ENCODE measurements around the gene ATL3.
"Not testable (repeated sequence)": the region's sequence is repeated elsewhere in the genome, so short reads cannot be mapped to it uniquely, and the experiment has no call there.

ATL3 gene

DNA sequence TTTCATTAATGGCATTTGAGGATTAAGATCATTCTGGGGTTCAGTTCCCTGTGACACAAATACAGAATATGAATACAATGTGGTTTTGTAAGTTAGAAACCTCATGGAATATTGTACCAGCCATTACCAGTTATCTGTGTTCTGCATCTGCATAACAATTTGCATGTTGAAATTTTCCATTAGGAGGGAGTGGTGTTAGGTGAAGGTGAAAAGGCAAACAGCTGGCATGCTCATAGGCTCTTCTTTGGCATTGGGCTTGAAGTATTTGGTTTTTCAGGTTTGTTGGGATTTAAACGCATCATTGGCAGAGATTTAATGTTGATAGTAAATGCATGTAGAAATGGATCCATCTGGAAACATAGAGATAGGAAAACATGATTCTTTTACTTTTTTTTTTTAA, 28.7 kb upstream of the ATL3 start:
- Histone ChIP-seq H3K9me3 (no peaks in the 10 kb centered on the region), H3K4me3 (ENCODE audit: low read depth, low read length) (no peak overlapping the region), H3K27me3 (no peaks in the 10 kb centered on the region), H3K4me1 (no peaks in the 10 kb centered on the region), H3K36me3 (no peaks in the 10 kb centered on the region)
- TF ChIP-seq, protein P1, sequence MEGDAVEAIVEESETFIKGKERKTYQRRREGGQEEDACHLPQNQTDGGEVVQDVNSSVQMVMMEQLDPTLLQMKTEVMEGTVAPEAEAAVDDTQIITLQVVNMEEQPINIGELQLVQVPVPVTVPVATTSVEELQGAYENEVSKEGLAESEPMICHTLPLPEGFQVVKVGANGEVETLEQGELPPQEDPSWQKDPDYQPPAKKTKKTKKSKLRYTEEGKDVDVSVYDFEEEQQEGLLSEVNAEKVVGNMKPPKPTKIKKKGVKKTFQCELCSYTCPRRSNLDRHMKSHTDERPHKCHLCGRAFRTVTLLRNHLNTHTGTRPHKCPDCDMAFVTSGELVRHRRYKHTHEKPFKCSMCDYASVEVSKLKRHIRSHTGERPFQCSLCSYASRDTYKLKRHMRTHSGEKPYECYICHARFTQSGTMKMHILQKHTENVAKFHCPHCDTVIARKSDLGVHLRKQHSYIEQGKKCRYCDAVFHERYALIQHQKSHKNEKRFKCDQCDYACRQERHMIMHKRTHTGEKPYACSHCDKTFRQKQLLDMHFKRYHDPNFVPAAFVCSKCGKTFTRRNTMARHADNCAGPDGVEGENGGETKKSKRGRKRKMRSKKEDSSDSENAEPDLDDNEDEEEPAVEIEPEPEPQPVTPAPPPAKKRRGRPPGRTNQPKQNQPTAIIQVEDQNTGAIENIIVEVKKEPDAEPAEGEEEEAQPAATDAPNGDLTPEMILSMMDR (IDR thresholded peaks at IDR 0.05; ENCODE audit: low read depth, low read length) = no peak
- no peak for DNase-seq

DNA sequence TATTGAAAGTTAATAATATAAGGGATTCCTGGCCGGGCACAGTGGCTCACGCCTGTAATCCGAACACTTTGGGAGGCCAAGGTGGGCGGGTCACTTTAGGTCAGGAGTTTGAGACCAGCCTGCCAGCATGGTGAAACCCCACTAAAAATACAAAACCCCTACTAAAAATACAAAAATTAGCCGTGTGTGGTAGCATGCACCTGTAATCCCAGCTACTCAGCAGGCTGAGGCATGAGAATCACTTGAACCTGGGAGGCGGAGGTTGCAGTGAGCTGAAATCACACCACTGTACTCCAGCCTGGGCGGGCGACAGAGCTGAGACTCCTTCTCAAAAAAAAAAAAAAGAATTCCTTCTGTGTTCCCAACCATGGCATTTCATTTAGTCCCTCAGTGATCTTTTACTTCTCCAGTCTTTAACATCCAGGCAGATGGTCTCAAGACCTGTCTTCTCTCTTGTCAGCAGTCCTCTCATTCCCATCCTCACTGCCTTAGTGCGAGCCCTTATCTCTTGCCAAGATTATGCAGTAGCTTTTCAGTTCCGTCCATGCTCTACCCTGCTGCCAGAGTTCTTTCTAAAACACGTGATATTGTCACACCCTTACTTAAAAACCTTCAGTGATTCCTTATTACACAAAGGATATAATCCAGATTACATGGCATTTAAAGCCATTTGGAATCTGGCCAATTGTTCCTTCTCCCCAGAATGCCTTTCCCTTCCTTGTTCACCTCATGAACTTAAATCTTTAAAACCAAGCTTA, 28.0 kb upstream of the ATL3 start:
- no peak for DNase-seq
- Histone ChIP-seq H3K27me3 (no peaks in the 10 kb centered on the region), H3K36me3 (no peaks in the 10 kb centered on the region), H3K4me1 (no peaks in the 10 kb centered on the region), H3K4me3 (ENCODE audit: low read depth, low read length) (no peak overlapping the region), H3K9me3 (no peaks in the 10 kb centered on the region)
- TF ChIP-seq, protein P1 (IDR thresholded peaks at IDR 0.05; ENCODE audit: low read depth, low read length) = no peak

DNA sequence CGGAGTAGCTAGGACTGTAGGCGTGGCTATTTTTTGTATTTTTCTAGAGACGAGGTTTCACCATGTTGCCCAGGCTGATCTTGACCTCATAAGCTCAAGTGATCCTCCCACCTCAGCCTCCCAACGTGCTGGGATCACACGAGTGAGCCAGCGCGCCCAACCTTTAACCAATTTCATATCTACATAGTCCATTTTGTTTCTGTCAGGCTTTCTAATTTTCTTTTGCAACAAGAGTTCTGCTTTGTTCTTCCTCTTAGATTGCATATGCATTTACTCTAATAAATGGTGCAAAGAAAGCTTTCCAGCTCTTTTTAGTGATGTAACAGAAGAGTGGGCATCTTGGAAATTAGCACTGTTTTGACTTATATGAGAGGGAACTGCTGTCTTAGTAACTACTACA, 23.4 kb upstream of the ATL3 start:
- no peaks in the 10 kb centered on the region for H3K4me1 ChIP-seq
- no peaks in the 10 kb centered on the region for H3K9me3 ChIP-seq

DNA sequence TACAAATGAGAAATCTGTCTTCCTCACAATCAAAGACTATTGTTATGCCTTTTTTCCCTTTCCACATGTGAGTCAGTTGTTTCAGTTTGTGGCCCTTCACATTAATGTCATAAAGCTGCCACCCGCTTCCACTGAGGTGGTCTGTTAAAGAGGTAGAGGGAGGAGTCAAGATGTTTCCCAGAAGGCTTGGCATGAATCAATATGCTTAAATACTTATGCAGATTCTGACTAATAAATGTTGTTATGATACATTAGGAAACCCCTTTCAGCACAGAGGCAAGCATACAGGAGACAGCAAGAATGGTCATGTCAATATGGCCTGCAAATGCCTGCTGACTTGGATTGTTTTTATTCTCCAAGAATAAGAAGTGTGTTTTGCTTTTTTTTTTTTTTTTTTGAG, 16.7 kb upstream of the ATL3 start:
- H3K27me3 ChIP-seq = no peaks in the 10 kb centered on the region
- DNase-seq = no peak
- H3K9me3 ChIP-seq = no peaks in the 10 kb centered on the region
- H3K4me1 ChIP-seq = no peaks in the 10 kb centered on the region
- H3K36me3 ChIP-seq = no peaks in the 10 kb centered on the region
- H3K4me3 ChIP-seq (ENCODE audit: low read depth, low read length) = no peak overlapping the region
- TF ChIP-seq, protein P1 (IDR thresholded peaks at IDR 0.05; ENCODE audit: low read depth, low read length) = no peak

More for the DNA sequence above, 23.4 kb upstream of the ATL3 start:
- Histone ChIP-seq H3K36me3 (no peaks in the 10 kb centered on the region), H3K4me3 (ENCODE audit: low read depth, low read length) (no peak overlapping the region), H3K27me3 (no peaks in the 10 kb centered on the region)
- TF ChIP-seq, protein P1 (IDR thresholded peaks at IDR 0.05; ENCODE audit: low read depth, low read length) = no peak
- DNase-seq = no peak

DNA sequence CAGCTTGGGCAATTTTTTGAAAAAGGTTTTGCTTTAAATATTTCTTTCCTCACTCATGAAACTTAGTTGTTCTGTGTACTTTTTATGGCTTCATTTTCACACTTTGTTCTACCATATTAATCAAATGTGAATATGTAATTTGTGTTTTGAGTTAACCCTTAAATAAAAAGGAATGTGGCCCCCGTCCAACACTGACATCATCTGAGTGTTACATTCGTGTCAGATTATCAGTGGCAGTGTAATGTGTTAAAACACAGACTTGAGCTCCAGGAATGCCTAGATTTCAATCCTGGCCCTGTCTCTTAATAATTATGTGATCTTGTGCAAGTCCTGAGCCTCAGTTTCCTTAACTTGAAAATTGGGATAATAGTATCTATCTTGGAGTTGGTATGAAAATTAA, 15.8 kb upstream of the ATL3 start:
- DNase-seq = no peak
- Histone ChIP-seq H3K4me1 (no peaks in the 10 kb centered on the region), H3K4me3 (ENCODE audit: low read depth, low read length) (no peak overlapping the region), H3K36me3 (no peaks in the 10 kb centered on the region), H3K27me3 (no peaks in the 10 kb centered on the region), H3K9me3 (no peaks in the 10 kb centered on the region)
- TF ChIP-seq, protein P1 (IDR thresholded peaks at IDR 0.05; ENCODE audit: low read depth, low read length) = no peak

DNA sequence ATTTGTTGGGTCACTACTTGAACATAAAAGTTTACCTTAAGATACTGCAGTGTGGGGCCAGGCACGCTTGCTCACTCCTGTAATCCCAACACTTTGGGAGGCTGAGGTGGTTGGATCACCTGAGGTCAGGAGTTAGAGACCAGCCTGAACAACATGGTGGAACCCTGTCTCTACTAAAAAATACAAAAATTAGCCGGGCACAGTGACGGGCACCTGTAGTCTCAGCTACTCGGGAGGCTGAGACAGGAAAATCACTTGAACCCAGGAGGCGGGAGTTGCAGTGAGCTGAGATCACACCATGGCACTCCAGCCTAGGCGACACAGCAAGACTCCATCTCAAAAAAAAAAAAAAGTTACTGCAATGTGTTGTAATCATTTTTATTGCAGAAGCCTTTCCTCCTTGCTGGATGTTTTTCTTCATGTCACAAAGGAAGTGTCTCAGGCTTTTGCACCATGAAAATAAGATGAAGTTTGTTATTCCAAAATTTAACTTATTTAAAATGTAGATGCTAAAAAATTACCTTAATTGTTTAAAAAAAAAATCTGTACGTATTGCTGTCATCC, 14.1 kb upstream of the ATL3 start:
- not testable (repeated sequence) for H3K27me3 ChIP-seq; H3K9me3 ChIP-seq; H3K36me3 ChIP-seq; H3K4me3 ChIP-seq (ENCODE audit: low read depth, low read length); DNase-seq; H3K4me1 ChIP-seq
